Breast epithelium (tissue), 4 donors: ENCODE data around the gene LRRC74A. TPM values are rescaled to one million over a fixed set of nuclear protein-coding genes. Genes with fewer than 3 reads are reported as not detected.

Experiments
- DNase-seq, 2 donors: peaks; one replicate each; pipeline ENCODE4 v3.0.0-alpha.2; 2019; ENCODE audit warnings: low spot score in 2 of 2
- H3K27ac ChIP-seq, 2 donors: fragments of 200-600 bp; sonication (generic) in 1 of 2; one replicate each; pipeline ENCODE4 v1.5.1; 2016 to 2019; ENCODE audit warnings: mild to moderate bottlenecking in 1 of 2
- H3K27me3 ChIP-seq, 2 donors: fragments of 200-600 bp; sonication (generic) in 1 of 2; one replicate each; pipeline versions ENCODE4 v1.5.1 to v1.6.0; 2017 to 2019; ENCODE audit warnings: control low read depth in 1 of 2, mild to moderate bottlenecking in 1 of 2
- H3K36me3 ChIP-seq: fragments of 200-600 bp; one replicate; pipeline ENCODE4 v1.5.1; 2019
- H3K4me1 ChIP-seq, 2 donors: fragments of 200-600 bp; sonication (generic); one replicate each; pipeline ENCODE4 v1.5.1; 2016 to 2019; ENCODE audit warnings: control low read depth in 1 of 2
- H3K4me3 ChIP-seq, 3 donors: fragments of 200-600 bp; sonication (generic); 1 replicate in 2 of 3; 2 replicates in 1 of 3; pipeline ENCODE4 v1.5.1; 2016 to 2019; ENCODE audit warnings: mild to moderate bottlenecking in 3 of 3, moderate library complexity in 2 of 3
- H3K9me3 ChIP-seq, 2 donors: fragments of 200-600 bp; sonication (generic) in 1 of 2; one replicate each; pipeline ENCODE4 v1.5.1; 2016 to 2019; ENCODE audit warnings: control low read depth in 1 of 2
- POLR2A ChIP-seq: fragments of 450-650 bp; IDR thresholded peaks from one replicate; pipeline ENCODE4 v1.6.1; 2016; ENCODE audit warnings: antibody characterized with exemption, mild to moderate bottlenecking, moderate library complexity
- POLR2AphosphoS5 ChIP-seq, 3 donors: sonication (generic); formaldehyde crosslinking; IDR thresholded peaks; one replicate each; pipeline ENCODE4 v1.6.1; 2017; ENCODE audit warnings: antibody characterized with exemption in 3 of 3
- intact Hi-C: fragments of 100-400 bp; cut with DNase I; formaldehyde crosslinking; loops from one replicate; pipeline ENCODE4 v1.15.1; 2023; ENCODE audit warnings: low total_unique reads
- total RNA-seq, 3 donors: library from RNA; depleted of rRNA; stranded (reverse); fragments of >200 nt; gene quantifications; one replicate each; pipeline ENCODE4 v1.1.0, GENCODE V29; 2016
- TF ChIP-seq, protein P1 (sequence below), 3 donors: fragments of 450-650 bp; IDR thresholded peaks; one replicate each; pipeline ENCODE4 v1.5.1; 2016 to 2017; ENCODE audit warnings: antibody characterized with exemption in 3 of 3, mild to moderate bottlenecking in 3 of 3, moderate library complexity in 3 of 3

LRRC74A gene
- total RNA-seq, 3 donors from 2014 or later: not detected

DNA sequence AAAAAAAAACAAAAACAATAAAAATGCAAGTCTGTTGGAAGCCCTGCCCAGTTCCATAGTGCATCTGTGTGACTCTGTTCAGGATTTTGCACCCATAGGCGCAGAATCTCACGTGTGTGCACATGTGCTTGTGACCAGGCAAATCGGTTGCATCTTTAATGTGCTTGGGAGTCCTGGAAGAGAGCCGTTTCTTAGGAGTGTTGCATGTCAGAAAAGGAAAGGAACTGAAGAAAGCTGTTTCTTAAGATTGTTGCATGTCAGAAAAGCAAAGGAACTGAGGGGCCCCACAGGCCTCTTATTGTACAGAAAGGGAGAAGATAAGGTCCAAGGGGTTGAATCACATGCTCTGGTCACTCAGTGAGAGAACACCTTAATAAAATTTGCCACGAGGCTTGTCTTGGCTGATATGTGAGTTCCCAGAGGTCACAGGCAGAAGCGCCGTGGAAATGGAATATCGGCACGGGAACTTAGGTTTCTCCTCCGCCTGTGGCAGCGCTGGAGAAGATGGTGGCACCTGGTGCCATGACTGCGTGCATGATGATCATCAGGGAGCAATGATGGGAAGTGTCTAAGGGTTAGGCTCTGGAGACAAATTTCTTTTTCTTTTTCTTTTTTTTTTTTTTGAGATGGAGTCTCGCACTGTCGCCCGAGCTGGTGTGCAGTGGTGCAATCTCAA, 90.0 kb downstream of the LRRC74A start:
- no peak for DNase-seq
- Histone ChIP-seq H3K4me3 (no peak overlapping the region), H3K36me3 (no peaks in the 10 kb centered on the region), H3K27me3 (no peaks in the 10 kb centered on the region), H3K27ac (no peak overlapping the region), H3K4me1 (peaks cover 24 to 40% of the 10 kb centered on the region in 2 donors), H3K9me3 (no peaks in the 10 kb centered on the region)
- no peak for TF ChIP-seq POLR2A
- TF ChIP-seq POLR2AphosphoS5 (IDR thresholded peaks at IDR 0.05): no peak
- TF ChIP-seq, protein P1, sequence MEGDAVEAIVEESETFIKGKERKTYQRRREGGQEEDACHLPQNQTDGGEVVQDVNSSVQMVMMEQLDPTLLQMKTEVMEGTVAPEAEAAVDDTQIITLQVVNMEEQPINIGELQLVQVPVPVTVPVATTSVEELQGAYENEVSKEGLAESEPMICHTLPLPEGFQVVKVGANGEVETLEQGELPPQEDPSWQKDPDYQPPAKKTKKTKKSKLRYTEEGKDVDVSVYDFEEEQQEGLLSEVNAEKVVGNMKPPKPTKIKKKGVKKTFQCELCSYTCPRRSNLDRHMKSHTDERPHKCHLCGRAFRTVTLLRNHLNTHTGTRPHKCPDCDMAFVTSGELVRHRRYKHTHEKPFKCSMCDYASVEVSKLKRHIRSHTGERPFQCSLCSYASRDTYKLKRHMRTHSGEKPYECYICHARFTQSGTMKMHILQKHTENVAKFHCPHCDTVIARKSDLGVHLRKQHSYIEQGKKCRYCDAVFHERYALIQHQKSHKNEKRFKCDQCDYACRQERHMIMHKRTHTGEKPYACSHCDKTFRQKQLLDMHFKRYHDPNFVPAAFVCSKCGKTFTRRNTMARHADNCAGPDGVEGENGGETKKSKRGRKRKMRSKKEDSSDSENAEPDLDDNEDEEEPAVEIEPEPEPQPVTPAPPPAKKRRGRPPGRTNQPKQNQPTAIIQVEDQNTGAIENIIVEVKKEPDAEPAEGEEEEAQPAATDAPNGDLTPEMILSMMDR (IDR thresholded peaks at IDR 0.05): no peak
- intact Hi-C loops: loop anchor here (10.0 kb wide), 1 partner anchor 139 kb away; no protein-coding TSS in a partner anchor

DNA sequence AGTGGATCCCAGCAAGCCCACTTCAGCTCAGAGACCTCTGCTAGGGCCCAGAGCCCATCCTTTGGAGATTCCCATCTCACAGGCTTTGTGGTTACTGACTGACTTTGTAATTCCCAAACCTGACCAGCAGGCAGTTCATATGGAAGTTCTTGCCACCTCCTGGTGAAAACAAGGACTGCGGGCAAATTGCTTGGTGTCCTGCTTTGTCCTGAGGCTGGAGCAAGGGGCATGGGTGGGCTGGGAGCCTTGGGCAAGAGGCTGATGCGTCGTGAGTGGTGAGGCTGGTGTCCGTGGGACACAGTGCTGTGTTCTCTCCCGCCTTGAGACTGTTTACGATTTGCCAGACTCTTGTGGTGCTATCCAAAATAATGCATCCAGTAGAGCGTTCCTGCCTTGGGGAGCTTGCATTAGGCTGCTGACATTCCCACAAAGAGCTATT, 91.0 kb downstream of the LRRC74A start:
- Histone ChIP-seq H3K27ac (peak overlapping the region; percentile 87 to 88), H3K36me3 (no peaks in the 10 kb centered on the region), H3K9me3 (no peaks in the 10 kb centered on the region), H3K27me3 (no peaks in the 10 kb centered on the region), H3K4me3 (no peak overlapping the region), H3K4me1 (peaks cover 24 to 40% of the 10 kb centered on the region in 2 donors)
- intact Hi-C loops: loop anchor here (1.0 to 10.0 kb wide), 2 partner anchors 109 to 138 kb away; no protein-coding TSS in a partner anchor
- TF ChIP-seq POLR2AphosphoS5 (IDR thresholded peaks at IDR 0.05) (no peak), POLR2A (no peak)
- TF ChIP-seq, protein P1 (IDR thresholded peaks at IDR 0.05): peak; percentile 41 to 70 (median 63)
- no peak for DNase-seq

DNA sequence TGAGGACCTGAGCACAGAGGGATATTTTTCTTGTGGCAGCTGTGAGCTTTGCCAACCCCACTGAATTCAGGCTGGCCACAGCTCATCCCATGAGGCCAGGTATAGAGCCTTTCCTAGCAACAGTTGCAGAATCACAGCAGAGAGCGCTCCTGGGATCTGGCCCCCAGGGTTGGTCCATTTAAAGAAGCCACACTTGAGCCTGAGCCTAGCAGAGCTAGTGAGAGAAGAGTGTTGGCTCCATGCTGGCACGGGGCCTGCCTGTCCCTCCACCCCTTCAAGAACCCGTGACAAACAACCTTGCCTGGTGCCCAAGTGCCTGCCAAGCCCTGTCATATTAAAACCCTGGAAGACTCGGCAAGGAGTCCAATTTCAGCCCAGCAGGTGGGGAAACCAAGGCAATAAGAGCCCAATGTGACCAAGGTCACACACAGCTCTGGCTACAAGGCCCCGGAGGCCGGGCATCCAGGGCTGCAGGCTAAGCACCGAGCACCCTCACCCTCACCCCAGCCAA, 91.6 kb downstream of the LRRC74A start:
- peak overlapping the region; percentile 87 to 88 for H3K27ac ChIP-seq
- H3K4me1 ChIP-seq: peaks cover 24 to 40% of the 10 kb centered on the region in 2 donors
- H3K27me3 ChIP-seq: no peaks in the 10 kb centered on the region
- H3K4me3 ChIP-seq: peak overlapping the region in 1 of 3 donors; percentile 27
- no peaks in the 10 kb centered on the region for H3K36me3 ChIP-seq
- peak in 1 of 2 donors; percentile 61 for DNase-seq
- H3K9me3 ChIP-seq: no peaks in the 10 kb centered on the region
- intact Hi-C loops: loop anchor here (1.0 to 10.0 kb wide), 2 partner anchors 109 to 137 kb away; no protein-coding TSS in a partner anchor
- TF ChIP-seq POLR2A: no peak
- TF ChIP-seq, protein P1 (IDR thresholded peaks at IDR 0.05): no peak
- TF ChIP-seq POLR2AphosphoS5 (IDR thresholded peaks at IDR 0.05): no peak

DNA sequence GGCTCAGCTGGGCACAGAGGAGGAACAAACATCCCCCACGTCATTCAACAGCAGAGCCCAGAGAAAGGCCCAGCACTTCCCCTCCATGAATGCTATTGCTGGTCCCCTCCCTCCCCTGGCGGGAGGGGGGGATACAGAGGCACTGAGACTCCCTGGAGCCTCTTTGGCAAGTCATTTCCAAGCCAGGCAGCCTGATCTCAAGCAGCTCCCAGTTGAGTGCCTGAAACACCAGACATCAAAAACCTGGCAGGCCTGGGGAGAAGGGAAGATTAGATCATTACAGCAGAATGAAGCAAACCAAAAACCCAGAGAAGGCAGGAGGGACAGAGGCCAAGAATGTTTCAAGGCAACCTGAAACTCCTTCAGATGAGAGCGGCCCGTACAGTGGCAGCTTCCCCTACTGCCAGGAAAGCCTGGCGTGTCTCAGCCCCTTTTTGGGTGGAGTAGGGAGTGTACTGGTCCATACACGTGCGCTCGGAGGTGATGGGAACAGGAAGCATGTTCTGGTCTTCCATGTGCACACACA, 92.1 kb downstream of the LRRC74A start:
- peak overlapping the region in 1 of 3 donors; percentile 27 for H3K4me3 ChIP-seq
- no peaks in the 10 kb centered on the region for H3K27me3 ChIP-seq
- DNase-seq: peak in 1 of 2 donors; percentile 77
- intact Hi-C loops: loop anchor here (10.0 kb wide), 1 partner anchor 136 kb away; no protein-coding TSS in a partner anchor
- H3K36me3 ChIP-seq: no peaks in the 10 kb centered on the region
- H3K9me3 ChIP-seq: no peaks in the 10 kb centered on the region
- TF ChIP-seq POLR2AphosphoS5 (IDR thresholded peaks at IDR 0.05): no peak
- TF ChIP-seq, protein P1 (IDR thresholded peaks at IDR 0.05): no peak
- TF ChIP-seq POLR2A: no peak
- H3K27ac ChIP-seq: peak overlapping the region; percentile 87 to 88
- H3K4me1 ChIP-seq: peaks cover 24 to 37% of the 10 kb centered on the region in 2 donors
